ENCODE measurements around the gene ZNF407.

DNA sequence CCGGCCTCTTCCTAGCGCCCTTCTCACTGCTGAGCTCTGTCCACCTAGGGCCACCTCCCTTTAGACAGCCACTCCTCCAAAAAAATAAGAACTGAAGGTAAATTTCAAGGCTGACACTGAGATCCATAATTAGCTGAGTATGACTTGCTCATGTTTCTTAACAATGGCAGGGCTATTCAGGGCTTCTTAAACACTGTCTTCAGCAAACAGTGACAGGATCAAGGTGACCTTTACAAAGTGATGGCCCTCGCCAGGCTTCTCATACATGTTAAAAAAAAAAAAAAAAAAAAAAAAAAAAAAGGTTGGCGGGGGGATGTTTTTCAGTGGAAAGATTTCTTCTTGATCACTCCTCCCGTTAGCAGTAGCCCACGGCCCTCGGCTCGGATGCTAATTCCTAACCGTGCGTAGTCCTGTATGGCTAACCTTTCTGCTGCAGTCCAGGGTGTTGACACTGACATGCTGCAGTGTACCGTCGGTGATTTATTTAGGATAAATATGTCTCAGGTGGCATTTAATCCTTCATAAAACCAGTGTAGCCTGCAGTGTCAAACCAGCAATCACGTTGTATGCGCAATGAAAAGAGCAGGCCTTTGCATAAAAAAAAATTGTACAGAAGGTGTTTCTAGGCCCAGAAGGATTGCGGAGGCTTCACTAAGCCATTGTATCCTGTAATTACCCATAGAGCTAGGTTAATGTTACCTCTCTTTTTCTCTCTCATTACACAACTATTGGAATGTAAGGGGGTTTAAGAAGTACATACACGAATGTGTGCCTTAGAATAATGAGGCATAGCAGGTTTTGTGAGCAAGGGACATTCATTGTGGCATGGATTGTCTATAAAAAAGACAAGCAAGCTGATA is 468.6 kb downstream of the ZNF407 start:
- TF ChIP-seq, protein P1, sequence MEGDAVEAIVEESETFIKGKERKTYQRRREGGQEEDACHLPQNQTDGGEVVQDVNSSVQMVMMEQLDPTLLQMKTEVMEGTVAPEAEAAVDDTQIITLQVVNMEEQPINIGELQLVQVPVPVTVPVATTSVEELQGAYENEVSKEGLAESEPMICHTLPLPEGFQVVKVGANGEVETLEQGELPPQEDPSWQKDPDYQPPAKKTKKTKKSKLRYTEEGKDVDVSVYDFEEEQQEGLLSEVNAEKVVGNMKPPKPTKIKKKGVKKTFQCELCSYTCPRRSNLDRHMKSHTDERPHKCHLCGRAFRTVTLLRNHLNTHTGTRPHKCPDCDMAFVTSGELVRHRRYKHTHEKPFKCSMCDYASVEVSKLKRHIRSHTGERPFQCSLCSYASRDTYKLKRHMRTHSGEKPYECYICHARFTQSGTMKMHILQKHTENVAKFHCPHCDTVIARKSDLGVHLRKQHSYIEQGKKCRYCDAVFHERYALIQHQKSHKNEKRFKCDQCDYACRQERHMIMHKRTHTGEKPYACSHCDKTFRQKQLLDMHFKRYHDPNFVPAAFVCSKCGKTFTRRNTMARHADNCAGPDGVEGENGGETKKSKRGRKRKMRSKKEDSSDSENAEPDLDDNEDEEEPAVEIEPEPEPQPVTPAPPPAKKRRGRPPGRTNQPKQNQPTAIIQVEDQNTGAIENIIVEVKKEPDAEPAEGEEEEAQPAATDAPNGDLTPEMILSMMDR (IDR thresholded peaks at IDR 0.05; ENCODE audit: insufficient read depth, low read length, poor library complexity, severe bottlenecking) = no peak
- no peak for TF ChIP-seq EZH2phosphoT487 (conservative IDR thresholded peaks at IDR 0.05; ENCODE audit: low read length)
